Measurements from ENCODE around the gene GYG2.
A peak's percentile ranks its signal among the peaks of the same experiment; 100 is the strongest.
"Not testable (repeated sequence)": the region's sequence is repeated elsewhere in the genome, so short reads cannot be mapped to it uniquely, and the experiment has no call there.

DNA sequence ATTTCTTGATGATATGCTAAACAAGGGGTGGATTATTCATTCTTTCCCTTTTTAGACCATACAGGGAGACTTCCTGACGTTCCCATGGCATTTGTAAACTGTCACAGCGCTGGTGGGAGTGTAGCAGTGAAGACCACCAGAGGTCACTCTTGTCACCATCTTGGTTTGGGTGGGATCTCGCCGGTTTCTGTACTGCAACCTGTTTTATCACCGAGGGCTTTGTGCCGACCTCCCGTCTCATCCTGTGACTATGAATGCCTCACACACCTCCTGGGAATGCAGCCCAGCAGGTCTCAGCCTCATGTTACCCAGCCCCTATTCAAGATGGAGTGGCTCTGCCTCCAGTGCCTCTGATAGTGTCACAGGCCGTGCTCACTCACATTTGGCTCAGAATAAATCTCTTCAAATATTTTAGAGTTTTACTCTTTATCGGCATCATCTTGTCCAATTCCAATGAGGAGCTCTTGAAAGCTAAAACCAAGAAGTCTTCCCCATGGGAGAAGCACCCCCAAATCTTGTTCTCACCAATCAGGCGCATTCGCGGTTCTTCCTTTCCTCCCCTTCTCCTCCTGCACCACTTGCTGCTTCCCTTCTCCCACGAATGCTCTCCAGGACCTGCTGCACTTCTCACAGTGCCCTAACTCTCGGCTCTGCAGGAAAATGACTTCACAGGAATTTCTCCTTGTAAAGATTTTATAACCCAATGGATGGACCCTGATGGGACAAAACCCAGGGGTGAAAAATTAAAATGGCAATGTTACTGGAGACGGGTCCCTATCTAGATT, 61.2 kb downstream of the GYG2 start:
- TF ChIP-seq, protein P1, sequence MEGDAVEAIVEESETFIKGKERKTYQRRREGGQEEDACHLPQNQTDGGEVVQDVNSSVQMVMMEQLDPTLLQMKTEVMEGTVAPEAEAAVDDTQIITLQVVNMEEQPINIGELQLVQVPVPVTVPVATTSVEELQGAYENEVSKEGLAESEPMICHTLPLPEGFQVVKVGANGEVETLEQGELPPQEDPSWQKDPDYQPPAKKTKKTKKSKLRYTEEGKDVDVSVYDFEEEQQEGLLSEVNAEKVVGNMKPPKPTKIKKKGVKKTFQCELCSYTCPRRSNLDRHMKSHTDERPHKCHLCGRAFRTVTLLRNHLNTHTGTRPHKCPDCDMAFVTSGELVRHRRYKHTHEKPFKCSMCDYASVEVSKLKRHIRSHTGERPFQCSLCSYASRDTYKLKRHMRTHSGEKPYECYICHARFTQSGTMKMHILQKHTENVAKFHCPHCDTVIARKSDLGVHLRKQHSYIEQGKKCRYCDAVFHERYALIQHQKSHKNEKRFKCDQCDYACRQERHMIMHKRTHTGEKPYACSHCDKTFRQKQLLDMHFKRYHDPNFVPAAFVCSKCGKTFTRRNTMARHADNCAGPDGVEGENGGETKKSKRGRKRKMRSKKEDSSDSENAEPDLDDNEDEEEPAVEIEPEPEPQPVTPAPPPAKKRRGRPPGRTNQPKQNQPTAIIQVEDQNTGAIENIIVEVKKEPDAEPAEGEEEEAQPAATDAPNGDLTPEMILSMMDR (IDR thresholded peaks at IDR 0.05; ENCODE audit: low read length), result peak; percentile 18; the same call in 1 of the 2 replicates
- not testable (repeated sequence) for TF ChIP-seq EZH2 (IDR thresholded peaks at IDR 0.05; ENCODE audit: borderline replicate concordance, low read length)

Measured in OCI-LY1 (cell line).